ENCODE data around the gene EYA2.
"Not testable (repeated sequence)": the region's sequence is repeated elsewhere in the genome, so short reads cannot be mapped to it uniquely, and the experiment has no call there.

EYA2 gene, protein sequence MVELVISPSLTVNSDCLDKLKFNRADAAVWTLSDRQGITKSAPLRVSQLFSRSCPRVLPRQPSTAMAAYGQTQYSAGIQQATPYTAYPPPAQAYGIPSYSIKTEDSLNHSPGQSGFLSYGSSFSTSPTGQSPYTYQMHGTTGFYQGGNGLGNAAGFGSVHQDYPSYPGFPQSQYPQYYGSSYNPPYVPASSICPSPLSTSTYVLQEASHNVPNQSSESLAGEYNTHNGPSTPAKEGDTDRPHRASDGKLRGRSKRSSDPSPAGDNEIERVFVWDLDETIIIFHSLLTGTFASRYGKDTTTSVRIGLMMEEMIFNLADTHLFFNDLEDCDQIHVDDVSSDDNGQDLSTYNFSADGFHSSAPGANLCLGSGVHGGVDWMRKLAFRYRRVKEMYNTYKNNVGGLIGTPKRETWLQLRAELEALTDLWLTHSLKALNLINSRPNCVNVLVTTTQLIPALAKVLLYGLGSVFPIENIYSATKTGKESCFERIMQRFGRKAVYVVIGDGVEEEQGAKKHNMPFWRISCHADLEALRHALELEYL

DNA sequence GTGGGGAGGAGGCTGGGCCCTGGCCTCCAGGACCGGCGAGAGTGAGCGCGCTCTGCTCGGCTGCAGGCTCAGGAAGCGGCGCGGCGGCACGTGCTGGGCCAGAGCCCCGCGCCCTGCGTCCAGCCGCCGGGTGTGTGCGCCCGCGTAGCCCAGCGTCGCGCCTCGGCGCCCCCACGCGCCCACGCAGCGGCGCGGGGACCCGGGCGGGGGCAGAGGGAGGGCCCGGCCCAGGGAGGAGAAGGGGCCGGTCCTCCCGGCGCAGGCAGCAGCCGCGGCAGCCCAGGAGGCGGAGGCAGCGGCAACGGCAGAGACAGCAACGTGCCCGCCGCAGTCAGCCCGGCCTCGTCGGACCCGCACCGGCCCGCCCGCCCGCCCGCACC lies at the start of gene EYA2:
EYA2 (plus strand) TSS at position 265 of the 380 bp plus-strand sequence. CDS start 95,168 bp downstream, outside the sequence.
- no peak for DNase-seq

DNA sequence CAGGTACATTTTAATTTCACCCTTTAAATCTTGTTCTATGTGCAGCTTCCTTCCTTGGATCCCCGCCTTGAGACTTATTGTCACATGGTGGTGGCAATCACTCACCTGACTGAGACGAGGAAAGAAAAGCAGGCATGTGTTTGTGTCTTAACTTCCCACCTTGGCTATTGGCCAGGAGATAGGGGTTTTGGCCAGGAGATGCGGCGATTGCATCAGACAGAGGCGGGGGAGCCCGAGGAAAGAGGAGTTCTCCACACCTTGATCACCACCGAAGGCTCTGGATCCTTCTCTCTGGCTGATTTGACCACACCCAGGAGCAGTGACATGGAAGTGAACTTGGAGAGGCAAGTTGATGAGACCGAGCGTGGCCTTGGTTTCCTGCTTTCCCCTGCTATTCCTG lies 49.7 kb upstream of the EYA2 start:
- DNase-seq: no peak

DNA sequence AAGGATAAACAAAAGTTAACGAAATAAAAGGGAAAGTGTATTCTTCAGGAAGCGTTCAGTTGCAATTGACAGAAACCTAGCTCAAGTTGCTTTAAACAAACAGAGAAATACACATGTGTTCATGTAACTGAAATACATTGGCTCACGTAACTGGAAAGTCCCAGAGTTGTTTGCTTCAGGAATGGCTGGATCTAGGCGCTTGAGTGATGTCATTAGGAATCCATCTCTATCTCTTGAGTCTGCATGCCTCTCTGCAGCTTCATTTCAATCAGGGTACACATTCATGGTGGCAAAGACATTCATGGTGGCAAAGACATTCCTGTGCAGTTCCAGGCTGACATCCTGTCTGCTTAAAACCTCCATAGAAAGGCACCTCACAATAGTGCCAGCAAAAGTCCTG lies 45.4 kb upstream of the EYA2 start:
- no peak for DNase-seq

DNA sequence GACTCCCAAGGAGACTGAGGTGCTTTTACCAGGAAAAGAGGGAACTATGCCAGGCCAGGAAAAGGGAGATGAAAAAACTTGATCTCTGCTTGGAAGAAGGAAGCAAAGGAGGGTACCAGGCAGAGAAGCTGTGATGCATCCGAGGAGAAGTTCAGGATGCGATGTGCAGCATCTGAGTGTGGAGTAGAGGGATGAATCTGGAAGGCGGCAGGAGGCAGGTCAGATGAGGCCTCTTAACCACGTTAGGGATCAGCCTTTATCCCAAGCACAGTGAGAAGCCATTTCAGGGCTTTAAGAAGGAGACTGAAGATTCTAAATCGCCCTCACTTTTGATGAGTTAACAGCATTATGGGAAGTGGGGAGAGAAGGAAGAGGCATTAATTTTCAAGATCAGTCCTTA lies 44.9 kb upstream of the EYA2 start:
- DNase-seq: no peak

GRCh38 chr20:46850416-46850815 lies 44.2 kb upstream of the EYA2 start:
- no peak for DNase-seq

- no peak for DNase-seq
Measured at GRCh38 chr20:46850896-46851295, 43.7 kb upstream of the EYA2 start.

DNA sequence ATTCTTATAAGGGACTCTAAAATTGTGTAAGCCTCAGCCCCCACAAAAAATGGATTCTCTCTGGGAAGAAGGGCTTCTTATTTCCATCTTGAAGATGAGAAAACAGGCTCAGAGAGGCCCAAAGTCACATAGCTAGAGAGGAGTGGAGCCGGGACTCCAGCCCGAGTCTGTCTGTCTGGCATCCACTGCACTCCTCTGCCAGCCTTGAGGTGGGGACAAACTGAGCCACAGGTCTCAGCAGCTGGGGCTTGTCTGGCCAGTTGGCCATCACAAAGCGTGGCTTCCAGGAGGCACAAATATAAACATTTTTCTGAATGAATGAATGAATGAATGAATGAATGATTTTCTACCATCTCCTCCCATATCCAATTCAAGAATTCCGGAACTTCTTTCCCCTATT lies 42.9 kb upstream of the EYA2 start:
- no peak for DNase-seq

DNA sequence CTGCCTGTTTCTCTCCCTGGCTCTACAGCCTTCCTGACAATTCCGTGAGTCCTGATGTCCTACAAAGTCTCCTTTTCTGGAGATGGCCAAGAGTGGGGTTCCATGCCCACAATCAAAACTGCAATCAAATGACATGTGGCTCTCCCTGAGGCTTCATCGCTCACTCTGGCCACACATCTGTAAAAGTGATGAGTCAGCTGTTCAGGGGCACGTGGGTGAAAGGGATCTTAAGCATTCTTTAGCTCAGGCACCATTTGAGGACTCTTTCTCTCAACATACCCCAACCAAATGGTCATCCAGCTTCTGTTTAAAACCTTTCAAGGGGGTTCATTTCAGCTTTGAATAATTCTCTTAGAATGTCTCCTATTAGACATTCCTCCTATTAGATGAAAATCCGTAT lies 42.3 kb upstream of the EYA2 start:
- no peak for DNase-seq

DNA sequence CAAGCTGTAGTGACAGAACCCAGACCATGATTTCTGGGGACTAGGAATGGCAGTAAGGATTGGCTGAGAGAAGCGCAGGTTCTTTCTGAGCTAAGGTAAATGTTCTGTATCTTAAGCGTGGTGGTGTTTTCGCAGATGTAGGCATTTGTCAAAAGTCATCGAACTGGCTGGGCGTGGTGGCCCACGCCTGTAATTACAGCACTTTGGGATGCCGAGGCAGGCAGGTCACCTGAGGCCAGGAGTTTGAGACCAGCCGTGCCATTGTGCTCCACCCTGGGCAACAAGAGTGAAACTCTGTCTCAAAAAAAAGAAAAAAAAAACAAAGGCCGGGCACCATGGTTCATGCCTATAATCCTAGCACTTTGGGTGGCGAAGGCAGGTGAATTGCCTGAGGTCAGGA lies 40.7 kb upstream of the EYA2 start:
- DNase-seq: no peak

GRCh38 chr20:46857061-46857831 lies 37.4 kb upstream of the EYA2 start:
- no peak for DNase-seq

GRCh38 chr20:46865824-46866223 lies 28.8 kb upstream of the EYA2 start:
- no peak for DNase-seq

DNA sequence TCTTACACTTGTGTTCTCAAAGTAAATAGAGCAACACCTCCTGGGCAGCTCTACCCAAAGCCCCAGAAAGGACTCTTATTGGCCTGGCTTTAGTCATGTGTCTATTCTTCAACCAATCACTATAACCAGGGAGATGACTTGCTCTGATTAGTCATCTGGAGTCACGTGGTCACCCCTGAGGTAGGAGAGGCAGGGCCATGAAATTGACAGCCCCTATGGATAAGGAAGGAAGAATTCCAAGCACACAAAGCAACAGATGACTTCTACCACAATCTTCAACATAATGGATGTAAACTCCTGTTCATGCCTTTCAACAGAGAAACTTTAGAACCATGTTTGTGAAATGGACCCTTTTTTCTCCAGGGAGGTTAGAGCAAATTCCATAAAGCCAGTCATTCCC lies 24.6 kb upstream of the EYA2 start:
- no peak for DNase-seq

- DNase-seq: no peak
Measured at GRCh38 chr20:46872328-46873211, 22.1 kb upstream of the EYA2 start.

DNA sequence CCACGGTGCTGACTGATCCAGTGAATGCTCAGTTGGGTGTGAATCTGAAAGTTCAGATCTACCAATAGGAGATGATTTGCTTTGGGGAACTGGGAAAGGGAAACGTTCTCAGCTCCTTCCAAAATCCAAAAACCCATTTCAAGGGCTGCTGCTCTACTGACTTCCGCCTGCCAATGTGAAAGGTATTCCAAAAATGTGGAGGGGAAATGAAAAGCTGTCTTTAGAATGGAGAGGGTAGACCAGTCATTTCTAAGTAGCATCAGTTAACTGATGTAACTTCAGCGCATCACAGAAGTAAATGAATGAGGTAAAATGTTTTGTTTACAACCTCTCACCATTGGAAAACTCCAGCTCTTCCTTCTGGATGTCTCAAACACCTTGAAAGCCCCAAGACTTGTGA lies 19.6 kb upstream of the EYA2 start:
- DNase-seq: no peak

- DNase-seq: no peak
Measured at GRCh38 chr20:46879386-46879785, 15.3 kb upstream of the EYA2 start.

GRCh38 chr20:46879963-46880362 lies 14.7 kb upstream of the EYA2 start:
- DNase-seq: not testable (repeated sequence)

DNA sequence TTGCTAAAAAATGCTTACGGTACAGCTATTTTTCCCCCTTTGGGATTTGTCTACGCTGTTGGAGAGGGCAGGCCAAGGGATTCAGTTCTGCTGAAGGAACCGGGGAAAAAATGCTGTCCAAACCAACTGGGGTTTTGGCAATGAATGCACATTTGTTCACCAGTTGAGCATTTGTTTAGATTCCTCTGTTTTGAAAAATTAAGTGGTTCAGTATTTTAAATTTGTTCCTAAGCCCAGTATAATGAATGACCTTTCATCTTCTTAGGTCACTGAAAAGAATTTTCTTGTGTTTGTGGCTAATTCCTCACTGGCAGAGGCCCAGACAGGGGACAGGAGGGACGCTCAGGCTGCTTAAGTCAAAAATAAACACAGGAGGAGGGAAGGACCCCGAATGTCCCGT lies 10.8 kb upstream of the EYA2 start:
- DNase-seq: no peak

- no peak for DNase-seq
Measured at GRCh38 chr20:46890682-46891081, 4.0 kb upstream of the EYA2 start.

DNA sequence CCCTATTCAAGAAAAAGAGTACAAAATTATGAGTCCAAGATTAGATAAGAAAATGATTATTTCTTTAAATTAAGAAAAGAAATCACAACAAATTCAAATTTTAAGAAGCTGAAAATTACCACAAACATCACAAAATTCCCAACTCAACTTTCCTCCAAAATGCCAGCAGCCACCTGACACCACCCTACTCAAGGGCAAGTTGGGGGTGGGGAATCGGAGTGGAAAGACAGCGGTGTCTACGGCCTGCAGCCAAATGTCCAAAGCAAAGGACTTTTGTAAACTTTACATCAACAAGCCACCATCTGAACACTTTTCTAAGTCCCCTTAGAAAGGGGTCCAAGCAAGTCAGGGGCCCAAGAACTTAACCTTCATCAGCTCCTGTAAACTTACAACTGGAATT lies 1.6 kb upstream of the EYA2 start:
- DNase-seq: no peak

- DNase-seq: no peak
Measured at GRCh38 chr20:46893877-46894578, 615 bp upstream of the EYA2 start.

DNA sequence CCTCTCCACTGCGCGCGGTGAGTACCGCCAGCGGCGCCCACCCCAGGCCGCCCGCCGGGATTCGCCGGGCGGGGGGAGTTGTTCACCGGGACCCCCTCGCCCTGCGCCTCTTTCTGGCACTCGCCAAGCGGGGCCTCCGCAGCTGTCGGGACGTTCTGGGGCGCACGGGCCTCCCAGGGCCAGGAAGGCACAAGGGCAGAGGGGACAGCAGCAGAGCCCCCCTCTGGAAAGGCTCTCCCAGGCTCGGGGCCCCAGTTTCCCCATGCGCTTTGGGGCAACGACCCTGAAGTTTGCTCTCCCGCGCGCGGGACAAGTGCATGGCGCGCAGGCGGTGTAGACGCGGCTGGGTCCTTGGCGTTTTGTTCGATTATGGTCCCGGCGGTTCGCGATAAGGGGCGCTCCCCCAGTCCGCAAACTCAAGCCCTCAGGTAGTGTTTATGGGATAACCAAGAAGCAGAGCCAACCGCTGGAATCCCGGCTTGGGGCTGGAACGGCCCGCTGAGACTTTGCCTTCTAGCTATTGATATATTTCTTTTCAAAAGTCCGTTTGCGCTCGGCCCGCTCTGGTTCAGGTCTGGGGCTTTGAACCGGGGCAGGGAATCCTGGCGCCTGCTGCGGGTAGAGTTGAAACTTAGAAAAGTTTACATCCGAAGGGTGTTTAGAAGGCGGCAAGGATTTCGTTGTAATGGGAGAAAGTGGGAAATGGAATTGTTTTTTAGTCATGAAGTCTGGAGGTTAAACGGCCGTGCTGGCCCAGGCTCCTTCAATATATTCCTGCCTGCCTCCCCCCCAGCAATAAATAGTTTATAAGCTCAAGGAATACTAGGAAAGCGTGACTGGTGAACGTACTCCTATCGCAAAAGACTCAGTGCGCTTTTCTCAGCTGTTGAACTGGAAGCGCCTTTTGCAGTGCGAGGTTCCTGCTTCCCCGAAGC lies 595 bp downstream of the EYA2 start:
- peak; percentile 19 for DNase-seq

Data from DMS 273 treated with DMSO at 0.1 percent for 48 hours (cell line).